ENCODE data around the gene TIMM17B.

DNA sequence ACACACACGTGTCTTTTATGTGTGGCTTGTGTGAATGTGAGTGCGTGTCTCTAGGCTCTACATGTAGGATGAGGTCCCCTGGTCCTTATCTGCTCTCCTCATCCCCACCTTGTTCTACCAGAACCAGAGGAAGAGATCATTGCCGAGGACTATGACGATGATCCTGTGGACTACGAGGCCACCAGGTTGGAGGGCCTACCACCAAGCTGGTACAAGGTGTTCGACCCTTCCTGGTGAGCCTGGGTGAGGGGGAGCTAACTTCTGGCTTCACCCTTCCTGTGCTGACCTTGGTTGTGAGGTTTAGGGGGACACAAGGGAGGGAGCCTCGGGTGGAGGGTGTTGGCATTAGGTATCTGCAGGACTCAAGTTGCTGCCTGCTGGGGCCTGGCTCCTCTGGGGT is 3.5 kb upstream of the TIMM17B start:
- TF ChIP-seq POLR2A (IDR thresholded peaks at IDR 0.05; ENCODE audit: low read length) (no peak), GATA1 (IDR thresholded peaks at IDR 0.05; ENCODE audit: low read depth, low read length) (no peak)
